GM21447 (cell line): ENCODE measurements around the gene ACCS.

Experiments
- ATAC-seq: cut with Tn5 transposase; IDR thresholded peaks from one replicate; pipeline ENCODE4 v1.9.1; 2021; ENCODE audit not compliant: unreplicated experiment

Gene ACCS

GRCh38 chr11:44127130-44127529 is 61.1 kb downstream of the ACCS start:
- no peak for ATAC-seq

DNA sequence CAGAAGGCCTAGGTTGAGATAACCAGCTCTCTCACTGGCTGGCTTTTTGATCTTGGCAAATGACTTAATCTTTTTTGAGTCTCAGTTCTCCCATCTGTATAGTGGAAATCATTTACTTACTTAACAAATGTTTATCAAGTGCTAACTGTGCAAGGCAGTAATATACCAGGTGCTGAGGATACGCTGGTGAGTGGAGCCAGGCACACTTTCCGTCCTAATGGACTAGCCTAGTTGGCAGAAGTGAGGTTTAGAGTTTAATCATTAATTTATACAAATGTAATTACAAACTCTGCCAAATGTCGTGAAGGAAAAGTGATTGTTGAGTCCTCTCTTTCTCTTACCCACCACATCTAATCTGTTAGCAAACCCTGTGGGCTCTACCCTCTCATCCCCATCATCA is 62.7 kb downstream of the ACCS start:
- ATAC-seq = no peak

DNA sequence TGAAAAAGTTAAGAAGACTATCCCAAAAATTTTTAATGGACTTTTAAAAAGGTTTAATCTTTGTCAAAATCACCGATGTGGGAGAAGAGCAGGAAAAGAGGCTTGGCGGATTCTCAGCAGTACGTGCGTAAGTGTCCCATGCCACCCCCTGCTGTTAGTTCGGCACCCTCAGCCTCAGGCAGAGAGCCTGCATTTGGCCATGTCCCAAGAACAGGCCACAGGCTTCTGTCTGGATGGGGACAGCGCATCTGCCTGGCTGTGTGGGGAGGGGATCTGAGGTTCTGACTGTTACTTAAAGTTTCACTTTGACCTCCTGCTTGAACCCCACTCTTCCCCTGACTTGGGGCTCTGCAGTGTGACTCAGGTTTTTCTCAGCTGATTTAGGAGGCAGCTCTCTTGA is 64.7 kb downstream of the ACCS start:
- no peak for ATAC-seq

- no peak for ATAC-seq
Measured at GRCh38 chr11:44133335-44133946, 67.4 kb downstream of the ACCS start.
